ENCODE data around the gene DAP. TPM values are rescaled to one million over a fixed set of nuclear protein-coding genes. Genes with fewer than 3 reads are reported as not detected.
"Not testable (repeated sequence)": the region's sequence is repeated elsewhere in the genome, so short reads cannot be mapped to it uniquely, and the experiment has no call there.

DAP gene
- polyA plus RNA-seq, 4 donors = 81.2 to 203 (median 142) TPM

DNA sequence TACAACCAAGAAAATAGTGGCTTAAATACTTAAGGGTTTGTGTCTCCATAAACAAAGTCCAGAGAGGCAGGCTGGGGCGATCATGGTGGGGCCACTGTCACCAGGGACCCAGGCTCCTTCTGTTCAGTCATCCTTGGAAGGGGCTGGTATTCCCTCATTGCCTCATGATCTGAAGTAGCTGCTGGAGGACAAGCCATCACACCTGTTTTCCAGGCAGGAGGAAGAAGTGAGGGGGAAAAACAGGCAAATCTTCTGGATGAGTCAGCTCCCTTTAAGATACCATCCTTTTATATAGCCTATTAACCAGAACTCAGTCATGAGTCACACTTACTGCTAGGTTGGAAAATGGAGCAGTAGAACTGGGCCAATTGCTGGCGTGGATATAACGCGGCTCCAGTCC is 92.3 kb downstream of the DAP start:
- H3K9me3 ChIP-seq (ENCODE audit: control insufficient read depth in 2 of 2, insufficient read depth in 1 of 2, low read depth in 1 of 2, low read length in 1 of 2) = peaks cover 0 to 4% of the 10 kb centered on the region in 2 donors
- no peak overlapping the region for H3K4me3 ChIP-seq (ENCODE audit: low read depth in 1 of 3, low read length in 3 of 3)
- no peaks in the 10 kb centered on the region for H3K27me3 ChIP-seq (ENCODE audit: control insufficient read depth in 3 of 3, insufficient read depth in 3 of 3, low read length in 3 of 3)
- no peak overlapping the region for H3K27ac ChIP-seq (ENCODE audit: low read depth in 1 of 3, low read length in 2 of 3)
- H3K4me1 ChIP-seq (ENCODE audit: control insufficient read depth in 3 of 3, insufficient read depth in 2 of 3, low read depth in 1 of 3, low read length in 2 of 3) = no peaks in the 10 kb centered on the region
- H3K36me3 ChIP-seq (ENCODE audit: control insufficient read depth in 3 of 3, insufficient read depth in 2 of 3, low read depth in 1 of 3, low read length in 3 of 3) = no peaks in the 10 kb centered on the region
- FAIRE-seq (no peak), DNase-seq (no peak)
- 83 to 93% (median 92%) methylated on average over 4 of the region's 4 CpGs for WGBS, 3 donors

DNA sequence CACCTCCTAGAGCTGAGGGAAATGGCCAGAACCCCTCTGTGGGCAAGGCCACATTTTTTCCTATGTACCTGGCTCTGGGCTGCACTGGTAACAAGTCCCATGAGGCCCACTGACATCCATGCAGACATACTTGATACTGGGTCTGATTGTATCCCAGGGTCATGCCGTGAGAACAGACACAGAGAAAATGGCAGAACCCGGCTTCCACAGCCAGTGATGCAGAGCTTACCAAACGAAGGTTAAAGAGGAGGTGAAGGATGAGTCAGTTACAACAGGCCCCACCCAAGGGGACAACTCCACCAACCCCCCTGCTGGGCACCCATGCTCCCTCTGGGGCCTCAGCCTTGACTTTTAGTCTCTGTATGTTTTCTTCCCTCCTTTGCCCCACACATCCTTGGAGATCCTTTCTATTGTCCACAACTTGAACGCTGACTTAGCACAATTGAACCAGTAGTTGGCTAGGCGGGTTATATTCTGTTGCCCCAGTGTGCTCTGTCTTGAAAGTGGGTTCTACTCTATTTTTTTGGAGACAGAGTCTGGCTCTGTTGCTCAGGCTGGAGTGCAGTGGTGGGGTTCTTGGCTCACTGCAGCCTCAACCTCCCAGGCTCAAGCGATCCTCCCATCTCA is 93.5 kb downstream of the DAP start:
- no peaks in the 10 kb centered on the region for H3K27me3 ChIP-seq (ENCODE audit: control insufficient read depth in 3 of 3, insufficient read depth in 3 of 3, low read length in 3 of 3)
- 80 to 86% (median 84%) methylated on average over 6 of the region's 6 CpGs for WGBS, 3 donors
- H3K27ac ChIP-seq (ENCODE audit: low read depth in 1 of 3, low read length in 2 of 3) = no peak overlapping the region
- peaks cover 0 to 4% of the 10 kb centered on the region in 2 donors for H3K9me3 ChIP-seq (ENCODE audit: control insufficient read depth in 2 of 2, insufficient read depth in 1 of 2, low read depth in 1 of 2, low read length in 1 of 2)
- no peak for FAIRE-seq
- DNase-seq = no peak
- no peaks in the 10 kb centered on the region for H3K36me3 ChIP-seq (ENCODE audit: control insufficient read depth in 3 of 3, insufficient read depth in 2 of 3, low read depth in 1 of 3, low read length in 3 of 3)
- H3K4me3 ChIP-seq (ENCODE audit: low read depth in 1 of 3, low read length in 3 of 3) = no peak overlapping the region
- H3K4me1 ChIP-seq (ENCODE audit: control insufficient read depth in 3 of 3, insufficient read depth in 2 of 3, low read depth in 1 of 3, low read length in 2 of 3) = no peaks in the 10 kb centered on the region

GRCh38 chr5:10666531-10667299 is 94.3 kb downstream of the DAP start:
- DNase-seq = no peak
- no peak for FAIRE-seq
- 90 to 92% (median 92%) methylated on average over 7 of the region's 7 CpGs for WGBS, 3 donors
- no peaks in the 10 kb centered on the region for H3K36me3 ChIP-seq (ENCODE audit: control insufficient read depth in 3 of 3, insufficient read depth in 2 of 3, low read depth in 1 of 3, low read length in 3 of 3)
- H3K4me3 ChIP-seq (ENCODE audit: low read depth in 1 of 3, low read length in 3 of 3) = no peak overlapping the region
- H3K27me3 ChIP-seq (ENCODE audit: control insufficient read depth in 3 of 3, insufficient read depth in 3 of 3, low read length in 3 of 3) = no peaks in the 10 kb centered on the region
- peaks cover 0 to 4% of the 10 kb centered on the region in 2 donors for H3K9me3 ChIP-seq (ENCODE audit: control insufficient read depth in 2 of 2, insufficient read depth in 1 of 2, low read depth in 1 of 2, low read length in 1 of 2)
- H3K4me1 ChIP-seq (ENCODE audit: control insufficient read depth in 3 of 3, insufficient read depth in 2 of 3, low read depth in 1 of 3, low read length in 2 of 3) = no peaks in the 10 kb centered on the region
- no peak overlapping the region for H3K27ac ChIP-seq (ENCODE audit: low read depth in 1 of 3, low read length in 2 of 3)

- no peak overlapping the region for H3K4me3 ChIP-seq (ENCODE audit: low read depth in 1 of 3, low read length in 3 of 3)
- H3K4me1 ChIP-seq (ENCODE audit: control insufficient read depth in 3 of 3, insufficient read depth in 2 of 3, low read depth in 1 of 3, low read length in 2 of 3) = no peaks in the 10 kb centered on the region
- no peaks in the 10 kb centered on the region for H3K27me3 ChIP-seq (ENCODE audit: control insufficient read depth in 3 of 3, insufficient read depth in 3 of 3, low read length in 3 of 3)
- H3K27ac ChIP-seq (ENCODE audit: low read depth in 1 of 3, low read length in 2 of 3) = no peak overlapping the region
- 89 to 95% (median 95%) methylated on average over 9 of the region's 9 CpGs for WGBS, 3 donors
- H3K36me3 ChIP-seq (ENCODE audit: control insufficient read depth in 3 of 3, insufficient read depth in 2 of 3, low read depth in 1 of 3, low read length in 3 of 3) = no peaks in the 10 kb centered on the region
- H3K9me3 ChIP-seq (ENCODE audit: control insufficient read depth in 2 of 2, insufficient read depth in 1 of 2, low read depth in 1 of 2, low read length in 1 of 2) = peaks cover 0 to 4% of the 10 kb centered on the region in 2 donors
- DNase-seq (no peak), FAIRE-seq (no peak)
Observed at GRCh38 chr5:10665799-10666198, 95.2 kb downstream of the DAP start.

- WGBS, 3 donors = 79 to 83% (median 82%) methylated on average over 6 of the region's 6 CpGs
- not testable (repeated sequence) for H3K4me1 ChIP-seq (ENCODE audit: control insufficient read depth in 3 of 3, insufficient read depth in 2 of 3, low read depth in 1 of 3, low read length in 2 of 3); H3K27ac ChIP-seq (ENCODE audit: low read depth in 1 of 3, low read length in 2 of 3); DNase-seq; H3K27me3 ChIP-seq (ENCODE audit: control insufficient read depth in 3 of 3, insufficient read depth in 3 of 3, low read length in 3 of 3); H3K4me3 ChIP-seq (ENCODE audit: low read depth in 1 of 3, low read length in 3 of 3); FAIRE-seq; H3K9me3 ChIP-seq (ENCODE audit: control insufficient read depth in 2 of 2, insufficient read depth in 1 of 2, low read depth in 1 of 2, low read length in 1 of 2); H3K36me3 ChIP-seq (ENCODE audit: control insufficient read depth in 3 of 3, insufficient read depth in 2 of 3, low read depth in 1 of 3, low read length in 3 of 3)
Observed at GRCh38 chr5:10664180-10664769, 96.8 kb downstream of the DAP start.

DNA sequence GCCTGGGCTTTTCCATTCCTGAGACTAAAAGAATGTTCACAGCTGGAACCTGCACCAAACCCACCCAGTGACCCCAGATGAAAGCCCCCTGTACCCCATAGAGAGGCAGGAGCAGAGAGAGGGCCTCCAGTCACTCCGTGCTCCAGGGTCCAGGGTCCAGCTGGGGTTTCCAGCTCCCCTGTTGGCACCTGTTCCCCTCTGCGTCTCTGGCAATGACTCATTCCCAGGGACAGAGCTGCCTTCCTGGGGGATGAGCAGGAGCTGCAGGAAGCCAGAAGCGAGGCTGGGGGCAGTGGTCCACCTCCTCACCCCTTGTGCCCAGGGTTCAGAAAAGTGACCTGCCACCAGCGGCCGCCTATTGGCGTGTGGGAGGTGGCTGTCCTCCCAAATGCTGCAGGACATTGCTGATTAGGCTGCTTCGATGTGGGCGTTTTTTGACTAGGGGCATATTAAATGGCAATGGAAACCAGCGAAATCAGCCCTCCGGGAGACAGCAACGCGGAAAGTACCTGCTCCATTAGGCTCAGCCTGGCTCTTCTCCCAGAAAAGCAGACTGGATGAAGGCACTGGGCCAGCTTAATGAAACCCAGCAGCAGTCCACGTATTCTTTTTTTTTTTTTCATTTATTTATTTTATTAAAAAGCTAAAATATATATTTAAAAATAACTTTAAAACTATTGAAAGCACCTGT is 97.4 kb downstream of the DAP start:
- Histone ChIP-seq H3K4me3 (ENCODE audit: low read depth in 1 of 3, low read length in 3 of 3) (no peak overlapping the region), H3K27me3 (ENCODE audit: control insufficient read depth in 3 of 3, insufficient read depth in 3 of 3, low read length in 3 of 3) (peaks cover 0 to 3% (median 0%) of the 10 kb centered on the region in 3 donors), H3K27ac (ENCODE audit: low read depth in 1 of 3, low read length in 2 of 3) (no peak overlapping the region), H3K36me3 (ENCODE audit: control insufficient read depth in 3 of 3, insufficient read depth in 2 of 3, low read depth in 1 of 3, low read length in 3 of 3) (no peaks in the 10 kb centered on the region), H3K9me3 (ENCODE audit: control insufficient read depth in 2 of 2, insufficient read depth in 1 of 2, low read depth in 1 of 2, low read length in 1 of 2) (peaks cover 0 to 1% of the 10 kb centered on the region in 2 donors), H3K4me1 (ENCODE audit: control insufficient read depth in 3 of 3, insufficient read depth in 2 of 3, low read depth in 1 of 3, low read length in 2 of 3) (no peaks in the 10 kb centered on the region)
- peak in 1 of 2 donors; percentile 17 for DNase-seq
- 22 to 59% (median 30%) methylated on average over 13 of the region's 13 CpGs for WGBS, 3 donors
- FAIRE-seq = no peak

GRCh38 chr5:10662661-10663488 is 98.2 kb downstream of the DAP start:
- 79 to 84% (median 83%) methylated on average over 10 of the region's 10 CpGs for WGBS, 3 donors
- H3K27me3 ChIP-seq (ENCODE audit: control insufficient read depth in 3 of 3, insufficient read depth in 3 of 3, low read length in 3 of 3) = peaks cover 0 to 3% (median 0%) of the 10 kb centered on the region in 3 donors
- DNase-seq = no peak
- no peak overlapping the region for H3K27ac ChIP-seq (ENCODE audit: low read depth in 1 of 3, low read length in 2 of 3)
- H3K36me3 ChIP-seq (ENCODE audit: control insufficient read depth in 3 of 3, insufficient read depth in 2 of 3, low read depth in 1 of 3, low read length in 3 of 3) = no peaks in the 10 kb centered on the region
- H3K9me3 ChIP-seq (ENCODE audit: control insufficient read depth in 2 of 2, insufficient read depth in 1 of 2, low read depth in 1 of 2, low read length in 1 of 2) = no peaks in the 10 kb centered on the region
- no peak for FAIRE-seq
- H3K4me1 ChIP-seq (ENCODE audit: control insufficient read depth in 3 of 3, insufficient read depth in 2 of 3, low read depth in 1 of 3, low read length in 2 of 3) = no peaks in the 10 kb centered on the region
- H3K4me3 ChIP-seq (ENCODE audit: low read depth in 1 of 3, low read length in 3 of 3) = no peak overlapping the region

DNA sequence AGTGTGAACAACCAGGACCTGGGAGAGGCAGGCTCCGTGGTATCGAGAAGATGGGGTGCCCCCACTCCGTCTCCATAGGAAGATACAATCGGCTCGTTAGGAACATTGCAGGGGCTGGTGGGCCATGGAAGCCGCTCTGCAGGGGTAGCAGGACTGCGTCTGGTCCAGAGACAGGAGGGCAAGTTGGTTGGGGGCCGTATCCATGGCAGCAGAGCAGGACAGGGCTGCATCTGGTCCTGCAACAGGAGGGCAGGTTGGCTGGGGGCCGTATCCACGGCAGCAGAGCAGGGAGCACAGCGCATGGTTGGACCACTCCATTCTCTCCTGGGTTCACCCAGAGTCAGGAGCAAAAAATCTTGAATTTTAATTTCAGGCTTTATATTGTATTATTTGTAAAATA is 99.0 kb downstream of the DAP start:
- FAIRE-seq (no peak), DNase-seq (no peak)
- H3K4me3 ChIP-seq (ENCODE audit: low read depth in 1 of 3, low read length in 3 of 3) = no peak overlapping the region
- no peaks in the 10 kb centered on the region for H3K9me3 ChIP-seq (ENCODE audit: control insufficient read depth in 2 of 2, insufficient read depth in 1 of 2, low read depth in 1 of 2, low read length in 1 of 2)
- no peak overlapping the region for H3K27ac ChIP-seq (ENCODE audit: low read depth in 1 of 3, low read length in 2 of 3)
- H3K27me3 ChIP-seq (ENCODE audit: control insufficient read depth in 3 of 3, insufficient read depth in 3 of 3, low read length in 3 of 3) = peaks cover 0 to 3% (median 0%) of the 10 kb centered on the region in 3 donors
- H3K36me3 ChIP-seq (ENCODE audit: control insufficient read depth in 3 of 3, insufficient read depth in 2 of 3, low read depth in 1 of 3, low read length in 3 of 3) = no peaks in the 10 kb centered on the region
- H3K4me1 ChIP-seq (ENCODE audit: control insufficient read depth in 3 of 3, insufficient read depth in 2 of 3, low read depth in 1 of 3, low read length in 2 of 3) = no peaks in the 10 kb centered on the region
- WGBS, 3 donors = 91 to 92% (median 91%) methylated on average over 11 of the region's 11 CpGs

All from small intestine (tissue), 7 donors.